Measurements from ENCODE around the gene WDR20.

Gene WDR20

DNA sequence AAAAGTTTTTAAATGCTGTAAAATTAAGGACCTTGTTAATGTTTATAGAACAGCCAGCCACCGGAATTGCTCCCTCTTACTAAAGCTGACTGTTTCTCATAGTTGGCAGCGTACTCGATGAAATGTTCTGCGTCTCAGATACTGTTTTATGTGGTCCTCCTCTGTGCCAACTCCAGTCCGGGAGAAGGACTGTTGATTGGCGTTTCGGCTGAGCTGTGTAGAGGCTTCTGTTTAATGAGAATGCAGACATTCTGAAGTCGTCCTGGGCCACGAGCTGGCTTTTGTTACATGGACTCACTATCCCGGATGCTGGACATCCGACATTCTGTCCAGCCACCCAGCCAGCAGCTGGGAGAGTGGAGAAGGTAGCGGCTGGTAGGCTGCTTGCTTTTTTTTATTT, 75.4 kb downstream of the WDR20 start:
- DNase-seq (ENCODE audit: extremely low read depth, low read depth), result peak; percentile 18
- TF ChIP-seq, protein P1, sequence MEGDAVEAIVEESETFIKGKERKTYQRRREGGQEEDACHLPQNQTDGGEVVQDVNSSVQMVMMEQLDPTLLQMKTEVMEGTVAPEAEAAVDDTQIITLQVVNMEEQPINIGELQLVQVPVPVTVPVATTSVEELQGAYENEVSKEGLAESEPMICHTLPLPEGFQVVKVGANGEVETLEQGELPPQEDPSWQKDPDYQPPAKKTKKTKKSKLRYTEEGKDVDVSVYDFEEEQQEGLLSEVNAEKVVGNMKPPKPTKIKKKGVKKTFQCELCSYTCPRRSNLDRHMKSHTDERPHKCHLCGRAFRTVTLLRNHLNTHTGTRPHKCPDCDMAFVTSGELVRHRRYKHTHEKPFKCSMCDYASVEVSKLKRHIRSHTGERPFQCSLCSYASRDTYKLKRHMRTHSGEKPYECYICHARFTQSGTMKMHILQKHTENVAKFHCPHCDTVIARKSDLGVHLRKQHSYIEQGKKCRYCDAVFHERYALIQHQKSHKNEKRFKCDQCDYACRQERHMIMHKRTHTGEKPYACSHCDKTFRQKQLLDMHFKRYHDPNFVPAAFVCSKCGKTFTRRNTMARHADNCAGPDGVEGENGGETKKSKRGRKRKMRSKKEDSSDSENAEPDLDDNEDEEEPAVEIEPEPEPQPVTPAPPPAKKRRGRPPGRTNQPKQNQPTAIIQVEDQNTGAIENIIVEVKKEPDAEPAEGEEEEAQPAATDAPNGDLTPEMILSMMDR (IDR thresholded peaks at IDR 0.05; ENCODE audit: low read depth, low read length), result no peak

DNA sequence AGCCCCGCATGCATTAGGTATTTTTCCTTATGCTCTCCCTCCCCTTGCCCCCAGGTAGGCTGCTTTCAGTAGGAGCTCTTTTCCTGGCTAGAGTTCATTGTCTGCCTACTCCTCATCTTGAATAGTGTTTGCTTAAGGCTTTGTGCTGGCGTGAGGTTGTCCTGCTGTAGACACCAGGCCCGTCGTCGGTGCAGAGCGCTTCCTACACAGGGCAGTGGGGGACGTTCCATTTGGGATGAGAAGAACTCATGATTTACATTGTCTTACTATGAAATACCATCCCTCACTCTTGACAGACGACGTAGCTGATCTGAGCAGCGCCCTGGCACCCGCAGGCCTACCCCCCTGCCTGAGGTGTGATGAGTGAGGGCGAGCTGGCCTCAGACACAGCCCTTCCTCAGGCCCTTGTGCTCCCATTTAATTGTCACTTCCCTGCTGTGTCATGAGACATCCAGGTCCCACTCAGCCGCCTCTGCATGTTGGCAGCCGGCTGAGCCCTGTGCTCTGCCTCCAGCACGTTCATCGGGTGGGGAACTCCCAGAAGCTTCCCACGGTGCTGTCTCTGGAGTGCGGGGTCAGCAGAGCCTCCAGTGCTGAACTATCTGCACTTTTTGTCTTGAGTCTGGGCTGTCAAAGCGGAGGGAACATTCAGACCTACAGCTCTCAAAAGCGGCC, 76.0 kb downstream of the WDR20 start:
- TF ChIP-seq, protein P1 (IDR thresholded peaks at IDR 0.05; ENCODE audit: low read depth, low read length), result no peak
- no peak for DNase-seq (ENCODE audit: extremely low read depth, low read depth)

DNA sequence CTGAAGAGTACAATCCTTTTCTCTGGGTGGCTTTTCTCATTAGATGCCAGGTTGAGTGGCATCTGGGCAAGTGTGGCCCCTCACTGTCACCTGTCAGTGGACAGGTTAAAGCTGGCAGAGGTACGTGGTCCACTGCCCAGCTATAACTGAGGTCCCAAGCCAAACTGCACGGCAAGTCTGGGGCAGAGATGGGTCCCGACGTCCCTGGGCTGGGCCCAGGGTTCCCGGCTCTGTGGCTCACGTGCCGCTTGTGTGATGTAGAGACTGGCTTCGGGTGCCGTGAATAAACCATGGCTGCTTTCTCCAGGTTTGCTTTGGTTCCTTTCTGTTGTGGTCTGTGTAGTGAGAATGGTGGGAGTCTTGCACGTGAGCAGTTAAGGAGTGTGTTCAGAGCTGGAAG, 77.7 kb downstream of the WDR20 start:
- TF ChIP-seq, protein P1 (IDR thresholded peaks at IDR 0.05; ENCODE audit: low read depth, low read length), result no peak
- no peak for DNase-seq (ENCODE audit: extremely low read depth, low read depth)

- TF ChIP-seq, protein P1 (IDR thresholded peaks at IDR 0.05; ENCODE audit: low read depth, low read length), result no peak
These were observed 78.3 kb downstream of the WDR20 start for GRCh38 chr14:102217987-102218421.

GRCh38 chr14:102218688-102219087, 79.0 kb downstream of the WDR20 start:
- no peak for DNase-seq (ENCODE audit: extremely low read depth, low read depth)
- TF ChIP-seq, protein P1 (IDR thresholded peaks at IDR 0.05; ENCODE audit: low read depth, low read length), result no peak

More at GRCh38 chr14:102217987-102218421, 78.3 kb downstream of the WDR20 start:
- no peak for DNase-seq (ENCODE audit: extremely low read depth, low read depth)

- TF ChIP-seq, protein P1 (IDR thresholded peaks at IDR 0.05; ENCODE audit: low read depth, low read length), result no peak
These were observed 79.6 kb downstream of the WDR20 start for GRCh38 chr14:102219316-102219715.

DNA sequence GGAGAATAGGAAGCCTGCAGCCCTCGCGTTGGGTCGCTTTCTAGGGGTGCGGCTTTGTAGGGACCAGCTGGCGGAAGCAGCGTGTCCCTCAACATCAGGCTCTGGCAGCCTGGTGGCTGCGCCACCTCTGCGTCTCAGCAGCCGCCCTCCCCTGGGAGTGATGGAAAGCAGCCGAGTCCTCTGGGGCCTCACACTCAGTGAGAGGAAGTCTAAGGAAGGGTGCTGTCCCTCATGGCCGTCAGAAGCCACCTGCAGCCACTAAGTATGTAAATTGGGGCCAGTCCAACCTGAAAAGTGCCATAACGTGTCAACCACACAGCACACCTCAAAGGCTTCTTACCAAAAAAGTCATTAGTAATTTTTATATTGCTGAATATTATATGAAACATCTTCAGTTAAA, 80.3 kb downstream of the WDR20 start:
- DNase-seq (ENCODE audit: extremely low read depth, low read depth), result no peak
- TF ChIP-seq, protein P1 (IDR thresholded peaks at IDR 0.05; ENCODE audit: low read depth, low read length), result no peak

More at GRCh38 chr14:102219316-102219715, 79.6 kb downstream of the WDR20 start:
- DNase-seq (ENCODE audit: extremely low read depth, low read depth), result no peak

All from AG09319 (cell line).